MM.1S (cell line): ENCODE measurements around the gene KIF16B.

Experiments
- DNase-seq: peaks from one replicate; pipeline ENCODE4 v3.0.0-alpha.2; 2015
- H2AFZ ChIP-seq: fragments of 300-600 bp; sonication (generic); 2 replicates; pipeline ENCODE4 v1.6.0; 2016; ENCODE audit warnings: antibody characterized with exemption, low read length
- H3F3A ChIP-seq: fragments of 300-600 bp; sonication (generic); 2 replicates; pipeline ENCODE4 v1.6.1; 2016; ENCODE audit warnings: mild to moderate bottlenecking, antibody characterized with exemption, low read length, moderate library complexity, mixed read lengths; ENCODE audit not compliant: insufficient read depth
- H3K27ac ChIP-seq: fragments of 300-600 bp; sonication (generic); 2 replicates; pipeline ENCODE4 v1.5.1; 2016; ENCODE audit warnings: mild to moderate bottlenecking, low read length
- H3K27me3 ChIP-seq: fragments of 300-600 bp; sonication (generic); replicated peaks from 2 replicates; pipeline ENCODE4 v1.6.0; 2016; ENCODE audit warnings: low read length; ENCODE audit not compliant: insufficient read depth
- H3K36me3 ChIP-seq: fragments of 300-600 bp; sonication (generic); replicated peaks from 2 replicates; pipeline ENCODE4 v1.6.1; 2016; ENCODE audit warnings: mild to moderate bottlenecking, low read length, mixed read lengths; ENCODE audit not compliant: insufficient read depth
- H3K4me1 ChIP-seq: fragments of 300-600 bp; sonication (generic); 2 replicates; pipeline ENCODE4 v1.6.1; 2016; ENCODE audit warnings: low read length, mixed read lengths
- H3K4me2 ChIP-seq: fragments of 300-600 bp; sonication (generic); 2 replicates; pipeline ENCODE4 v1.6.0; 2016; ENCODE audit warnings: low read depth, low read length
- H3K4me3 ChIP-seq: fragments of 300-600 bp; sonication (generic); 2 replicates; pipeline ENCODE4 v1.5.1; 2016; ENCODE audit warnings: low read length, mixed read lengths
- H3K79me2 ChIP-seq: fragments of 300-600 bp; sonication (generic); 2 replicates; pipeline ENCODE4 v1.6.1; 2016; ENCODE audit warnings: mixed run types, low read length, mixed read lengths
- H3K9ac ChIP-seq: fragments of 300-600 bp; sonication (generic); 2 replicates; pipeline ENCODE4 v1.6.1; 2016; ENCODE audit warnings: low read length, mixed read lengths
- H3K9me2 ChIP-seq: fragments of 300-600 bp; sonication (generic); replicated peaks from 2 replicates; pipeline ENCODE4 v1.6.1; 2016; ENCODE audit warnings: mild to moderate bottlenecking, low read length, mixed read lengths; ENCODE audit not compliant: insufficient read depth
- H3K9me3 ChIP-seq: fragments of 300-600 bp; sonication (generic); replicated peaks from 2 replicates; pipeline ENCODE4 v1.6.1; 2016; ENCODE audit warnings: mild to moderate bottlenecking, low read length, mixed read lengths; ENCODE audit not compliant: insufficient read depth
- H4K20me1 ChIP-seq: fragments of 300-600 bp; sonication (generic); 2 replicates; pipeline ENCODE4 v1.6.1; 2016; ENCODE audit warnings: mild to moderate bottlenecking, low read length, moderate library complexity, mixed read lengths; ENCODE audit not compliant: insufficient read depth
- CTCF ChIP-seq: fragments of 300-600 bp; sonication (generic); IDR thresholded peaks from 2 replicates; pipeline ENCODE4 v1.5.1; 2016; ENCODE audit warnings: antibody characterized with exemption, low read length, mixed read lengths
- EZH2 ChIP-seq: fragments of 300-600 bp; sonication (generic); optimal IDR thresholded peaks from 2 replicates; pipeline ENCODE3; 2017; ENCODE audit warnings: low read depth, mild to moderate bottlenecking, antibody characterized with exemption, low read length, mixed read lengths
- EZH2phosphoT487 ChIP-seq: fragments of 300-600 bp; sonication (generic); IDR thresholded peaks from 2 replicates; pipeline ENCODE4 v1.6.1; 2018; ENCODE audit warnings: antibody characterized with exemption, low read length

KIF16B gene

GRCh38 chr20:16270314-16270931 lies 302.8 kb downstream of the KIF16B start:
- no peaks in the 10 kb centered on the region for H3K9me3 ChIP-seq
- no peak overlapping the region for H3K4me3 ChIP-seq
- no peak for DNase-seq

GRCh38 chr20:16267526-16267925 lies 305.7 kb downstream of the KIF16B start:
- Histone ChIP-seq H3K27ac (no peak overlapping the region), H3K27me3 (no peaks in the 10 kb centered on the region), H3F3A (no peaks in the 10 kb centered on the region), H3K4me2 (no peak overlapping the region), H3K9ac (no peak overlapping the region), H3K36me3 (no peaks in the 10 kb centered on the region), H2AFZ (no peak overlapping the region), H3K79me2 (no peaks in the 10 kb centered on the region), H3K9me3 (no peaks in the 10 kb centered on the region), H3K4me3 (no peak overlapping the region), H4K20me1 (no peaks in the 10 kb centered on the region), H3K9me2 (no peaks in the 10 kb centered on the region), H3K4me1 (no peaks in the 10 kb centered on the region)
- no peak for TF ChIP-seq EZH2
- TF ChIP-seq CTCF: no peak
- TF ChIP-seq EZH2phosphoT487: no peak
- no peak for DNase-seq

More at GRCh38 chr20:16270314-16270931, 302.8 kb downstream of the KIF16B start:
- Histone ChIP-seq H3K27me3 (no peaks in the 10 kb centered on the region), H3K36me3 (no peaks in the 10 kb centered on the region), H3K27ac (no peak overlapping the region), H3K9ac (no peak overlapping the region), H3F3A (no peaks in the 10 kb centered on the region), H3K4me1 (no peaks in the 10 kb centered on the region), H3K4me2 (no peak overlapping the region), H4K20me1 (no peaks in the 10 kb centered on the region), H2AFZ (no peak overlapping the region), H3K9me2 (no peaks in the 10 kb centered on the region), H3K79me2 (no peaks in the 10 kb centered on the region)
- TF ChIP-seq CTCF (no peak), EZH2 (no peak), EZH2phosphoT487 (no peak)

GRCh38 chr20:16265334-16265733 lies 307.9 kb downstream of the KIF16B start:
- no peak overlapping the region for H3K4me2 ChIP-seq

More at GRCh38 chr20:16265334-16265733, 307.9 kb downstream of the KIF16B start:
- Histone ChIP-seq H2AFZ (no peak overlapping the region), H3K9ac (no peak overlapping the region), H3K4me3 (no peak overlapping the region), H3K36me3 (no peaks in the 10 kb centered on the region), H3K27me3 (no peaks in the 10 kb centered on the region), H3K27ac (no peak overlapping the region), H3K4me1 (no peaks in the 10 kb centered on the region), H4K20me1 (no peaks in the 10 kb centered on the region), H3K79me2 (no peaks in the 10 kb centered on the region), H3K9me2 (no peaks in the 10 kb centered on the region), H3F3A (no peaks in the 10 kb centered on the region), H3K9me3 (no peaks in the 10 kb centered on the region)
- TF ChIP-seq EZH2phosphoT487 (no peak), CTCF (no peak), EZH2 (no peak)
- DNase-seq: no peak
